ENCODE measurements around the gene AK5. TPM values are rescaled to one million over a fixed set of nuclear protein-coding genes. Genes with fewer than 3 reads are reported as not detected.

The AK5 gene
- polyA plus RNA-seq, 1 donor (not counting 4 experiments of a cell fraction or from before 2014, with no cell fraction given) = 0.30 TPM

GRCh38 chr1:77350012-77350770, 68.4 kb downstream of the AK5 start:
- DNase-seq (ENCODE audit: low read depth, low spot score) = no peak
- no peaks in the 10 kb centered on the region for H3K9me3 ChIP-seq (ENCODE audit: control insufficient read depth, low read depth, low read length)
- H2AFZ ChIP-seq (ENCODE audit: control insufficient read depth, low read length) = no peak overlapping the region
- no peak for FAIRE-seq
- no peaks in the 10 kb centered on the region for H4K20me1 ChIP-seq (ENCODE audit: control insufficient read depth, extremely low read depth, insufficient read depth, low read length)
- no peaks in the 10 kb centered on the region for H3K9me1 ChIP-seq (ENCODE audit: control insufficient read depth, extremely low read depth, insufficient read depth, low read length)
- H3K36me3 ChIP-seq (ENCODE audit: control insufficient read depth in 2 of 2, extremely low read depth in 1 of 2, insufficient read depth in 2 of 2, low read length in 2 of 2) = no peaks in the 10 kb centered on the region
- H3K27me3 ChIP-seq (ENCODE audit: control insufficient read depth, extremely low read depth, insufficient read depth, low read length) = no peaks in the 10 kb centered on the region
- no peak overlapping the region for H3K9ac ChIP-seq (ENCODE audit: control insufficient read depth, extremely low read depth, insufficient read depth, low read length)
- no peak overlapping the region for H3K4me3 ChIP-seq (ENCODE audit: control insufficient read depth in 2 of 3, extremely low read depth in 1 of 3, insufficient read depth in 2 of 3, low read depth in 1 of 3, low read length in 3 of 3)
- no peaks in the 10 kb centered on the region for H3K79me2 ChIP-seq (ENCODE audit: control insufficient read depth, insufficient read depth, low read length)
- H3K4me2 ChIP-seq (ENCODE audit: control insufficient read depth, extremely low read depth, insufficient read depth, low read depth, low read length) = no peak overlapping the region
- no peak overlapping the region for H3K27ac ChIP-seq (ENCODE audit: control insufficient read depth, insufficient read depth, low read length)
- dilution Hi-C loops (cut with MboI; ENCODE audit: extremely low pct_ligation_motif_present, low sequenced_read_pairs) = no loop called here
- TF ChIP-seq CTCF (optimal IDR thresholded peaks at IDR 0.05 in 1 of 3, IDR thresholded peaks at IDR 0.05 in 1 of 3, conservative IDR thresholded peaks at IDR 0.05 in 1 of 3; ENCODE audit: extremely low read depth in 1 of 3, insufficient read depth in 2 of 3, low read length in 3 of 3) = no peak
- no peak for TF ChIP-seq EZH2 (IDR thresholded peaks at IDR 0.05; ENCODE audit: low read length)
- H3K4me1 ChIP-seq (ENCODE audit: control insufficient read depth, extremely low read depth, insufficient read depth, low read length) = no peaks in the 10 kb centered on the region

- Histone ChIP-seq H3K9ac (ENCODE audit: control insufficient read depth, extremely low read depth, insufficient read depth, low read length) (no peak overlapping the region), H3K27me3 (ENCODE audit: control insufficient read depth, extremely low read depth, insufficient read depth, low read length) (peaks cover 3% of the 10 kb centered on the region), H3K79me2 (ENCODE audit: control insufficient read depth, insufficient read depth, low read length) (no peaks in the 10 kb centered on the region), H3K4me3 (ENCODE audit: control insufficient read depth in 2 of 3, extremely low read depth in 1 of 3, insufficient read depth in 2 of 3, low read depth in 1 of 3, low read length in 3 of 3) (no peak overlapping the region), H3K36me3 (ENCODE audit: control insufficient read depth in 2 of 2, extremely low read depth in 1 of 2, insufficient read depth in 2 of 2, low read length in 2 of 2) (no peaks in the 10 kb centered on the region), H3K9me3 (ENCODE audit: control insufficient read depth, low read depth, low read length) (no peaks in the 10 kb centered on the region), H3K27ac (ENCODE audit: control insufficient read depth, insufficient read depth, low read length) (no peak overlapping the region), H4K20me1 (ENCODE audit: control insufficient read depth, extremely low read depth, insufficient read depth, low read length) (no peaks in the 10 kb centered on the region), H3K4me1 (ENCODE audit: control insufficient read depth, extremely low read depth, insufficient read depth, low read length) (no peaks in the 10 kb centered on the region), H3K4me2 (ENCODE audit: control insufficient read depth, extremely low read depth, insufficient read depth, low read depth, low read length) (no peak overlapping the region), H2AFZ (ENCODE audit: control insufficient read depth, low read length) (no peak overlapping the region), H3K9me1 (ENCODE audit: control insufficient read depth, extremely low read depth, insufficient read depth, low read length) (no peaks in the 10 kb centered on the region)
- DNase-seq (ENCODE audit: low read depth, low spot score) = no peak
- no peak for TF ChIP-seq CTCF (optimal IDR thresholded peaks at IDR 0.05 in 1 of 3, IDR thresholded peaks at IDR 0.05 in 1 of 3, conservative IDR thresholded peaks at IDR 0.05 in 1 of 3; ENCODE audit: extremely low read depth in 1 of 3, insufficient read depth in 2 of 3, low read length in 3 of 3)
- TF ChIP-seq EZH2 (IDR thresholded peaks at IDR 0.05; ENCODE audit: low read length) = no peak
- dilution Hi-C loops (cut with MboI; ENCODE audit: extremely low pct_ligation_motif_present, low sequenced_read_pairs) = no loop called here
- FAIRE-seq = no peak
Measured at GRCh38 chr1:77354536-77354935, 72.7 kb downstream of the AK5 start.
